Neural progenitor cell (in vitro differentiated cells): ENCODE measurements around the gene MTHFS. TPM values are rescaled to one million over a fixed set of nuclear protein-coding genes. Genes with fewer than 3 reads are reported as not detected.
A peak's percentile ranks its signal among the peaks of the same experiment; 100 is the strongest.

Experiments used
- DNase-seq: peaks from one replicate; pipeline ENCODE4 v3.0.0-alpha.2; 2016; ENCODE audit warnings: low spot score
- H2AFZ ChIP-seq: fragments of 200-600 bp; sonication (generic); replicated peaks from 2 replicates; pipeline ENCODE4 v1.6.1; 2016; ENCODE audit warnings: antibody characterized with exemption
- H3F3A ChIP-seq: fragments of 200-600 bp; sonication (generic); 2 replicates; pipeline ENCODE4 v1.6.1; 2016; ENCODE audit warnings: antibody characterized with exemption, low read depth
- H3K27ac ChIP-seq: fragments of 200-600 bp; sonication (generic); 2 replicates; pipeline ENCODE4 v1.5.1; 2016; ENCODE audit warnings: mild to moderate bottlenecking
- H3K27me3 ChIP-seq: fragments of 200-600 bp; sonication (generic); 2 replicates; pipeline ENCODE4 v1.6.1; 2016; ENCODE audit warnings: mild to moderate bottlenecking, moderate library complexity
- H3K36me3 ChIP-seq: fragments of 200-600 bp; sonication (generic); 2 replicates; pipeline ENCODE4 v1.5.1; 2016
- H3K4me1 ChIP-seq: fragments of 200-600 bp; sonication (generic); 2 replicates; pipeline ENCODE4 v1.6.1; 2016; ENCODE audit warnings: mixed run types
- H3K4me2 ChIP-seq: fragments of 200-600 bp; sonication (generic); 2 replicates; pipeline ENCODE4 v1.6.1; 2016
- H3K4me3 ChIP-seq: fragments of 200-600 bp; sonication (generic); 2 replicates; pipeline ENCODE4 v1.5.1; 2016
- H3K79me2 ChIP-seq: fragments of 200-600 bp; sonication (generic); 2 replicates; pipeline ENCODE4 v1.6.1; 2016; ENCODE audit warnings: low read depth
- H3K9ac ChIP-seq: fragments of 200-600 bp; sonication (generic); 2 replicates; pipeline ENCODE4 v1.6.1; 2016
- H3K9me3 ChIP-seq: fragments of 200-600 bp; sonication (generic); 2 replicates; pipeline ENCODE4 v1.5.1; 2016; ENCODE audit warnings: low read depth
- H4K20me1 ChIP-seq: fragments of 200-600 bp; sonication (generic); 2 replicates; pipeline ENCODE4 v1.6.1; 2016; ENCODE audit warnings: low read depth
- H3K27ac Mint-ChIP-seq: 3 replicates; pipeline ENCODE4 v1.8.0; 2021; ENCODE audit warnings: mixed read lengths
- H3K27me3 Mint-ChIP-seq: 2 replicates; pipeline ENCODE4 v1.8.0; 2022; ENCODE audit warnings: low read depth, mild to moderate bottlenecking, inconsistent platforms, moderate library complexity, mixed read lengths; ENCODE audit not compliant: insufficient read depth
- H3K36me3 Mint-ChIP-seq: 3 replicates; pipeline ENCODE4 v1.8.0; 2021; ENCODE audit warnings: mixed read lengths
- H3K4me1 Mint-ChIP-seq: 3 replicates; pipeline ENCODE4 v1.8.0; 2021; ENCODE audit warnings: mixed read lengths
- H3K4me3 Mint-ChIP-seq: 3 replicates; pipeline ENCODE4 v1.8.0; 2021; ENCODE audit warnings: mild to moderate bottlenecking, moderate library complexity, mixed read lengths
- H3K9me3 Mint-ChIP-seq: 3 replicates; pipeline ENCODE4 v1.8.0; 2020; ENCODE audit warnings: mixed read lengths
- EZH2 ChIP-seq: fragments of 200-600 bp; sonication (generic); IDR thresholded peaks from 2 replicates; pipeline ENCODE4 v1.6.1; 2017; ENCODE audit warnings: antibody characterized with exemption, mild to moderate bottlenecking, moderate library complexity
- EZH2phosphoT487 ChIP-seq: fragments of 200-600 bp; sonication (generic); IDR thresholded peaks from 2 replicates; pipeline ENCODE4 v1.6.1; 2017; ENCODE audit warnings: antibody characterized with exemption
- total RNA-seq: library from RNA; depleted of rRNA; stranded (reverse); fragments of >200 nt; gene quantifications from 2 replicates; pipeline ENCODE4 v1.2.3, GENCODE V29; 2015; ENCODE audit warnings: low replicate concordance
- TF ChIP-seq, protein P1 (sequence below): fragments of 200-600 bp; sonication (generic); IDR thresholded peaks from 2 replicates; pipeline ENCODE4 v1.5.1; 2017; ENCODE audit warnings: antibody characterized with exemption, mild to moderate bottlenecking

MTHFS gene
- total RNA-seq, 1 donor from 2014 or later = 28.9 TPM

DNA sequence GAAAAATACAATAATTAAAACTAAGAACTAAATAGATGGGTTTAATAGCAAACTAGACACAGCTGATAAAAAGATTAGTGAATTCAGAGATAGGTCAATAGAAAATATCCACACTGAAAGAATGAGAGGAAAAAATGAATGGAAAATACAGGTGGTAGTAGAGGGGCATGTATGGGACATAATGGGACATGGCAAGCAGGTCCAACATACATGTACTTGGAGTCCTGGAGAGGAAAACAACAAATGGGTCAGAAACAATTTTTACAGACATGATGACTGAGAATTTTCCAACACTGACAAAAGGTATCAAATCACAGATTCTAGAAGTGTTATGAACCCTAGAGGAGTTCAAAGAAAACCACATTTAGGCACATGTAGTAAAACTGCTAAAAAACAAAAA lies 68.4 kb downstream of the MTHFS start:
- H3K79me2 ChIP-seq = no peaks in the 10 kb centered on the region
- no peak overlapping the region for H3K27ac ChIP-seq
- no peak overlapping the region for H3K4me2 ChIP-seq
- no peaks in the 10 kb centered on the region for H3K9me3 ChIP-seq
- no peak overlapping the region for H3K4me3 Mint-ChIP-seq
- DNase-seq = no peak
- no peaks in the 10 kb centered on the region for H3K4me1 ChIP-seq
- H3K36me3 Mint-ChIP-seq = peaks cover 8% of the 10 kb centered on the region
- H3K27ac Mint-ChIP-seq = no peak overlapping the region
- no peaks in the 10 kb centered on the region for H3K4me1 Mint-ChIP-seq
- H4K20me1 ChIP-seq = no peaks in the 10 kb centered on the region
- no peaks in the 10 kb centered on the region for H3F3A ChIP-seq
- no peak overlapping the region for H3K4me3 ChIP-seq
- no peaks in the 10 kb centered on the region for H3K36me3 ChIP-seq
- no peak overlapping the region for H2AFZ ChIP-seq
- no peaks in the 10 kb centered on the region for H3K27me3 ChIP-seq
- TF ChIP-seq, protein P1, sequence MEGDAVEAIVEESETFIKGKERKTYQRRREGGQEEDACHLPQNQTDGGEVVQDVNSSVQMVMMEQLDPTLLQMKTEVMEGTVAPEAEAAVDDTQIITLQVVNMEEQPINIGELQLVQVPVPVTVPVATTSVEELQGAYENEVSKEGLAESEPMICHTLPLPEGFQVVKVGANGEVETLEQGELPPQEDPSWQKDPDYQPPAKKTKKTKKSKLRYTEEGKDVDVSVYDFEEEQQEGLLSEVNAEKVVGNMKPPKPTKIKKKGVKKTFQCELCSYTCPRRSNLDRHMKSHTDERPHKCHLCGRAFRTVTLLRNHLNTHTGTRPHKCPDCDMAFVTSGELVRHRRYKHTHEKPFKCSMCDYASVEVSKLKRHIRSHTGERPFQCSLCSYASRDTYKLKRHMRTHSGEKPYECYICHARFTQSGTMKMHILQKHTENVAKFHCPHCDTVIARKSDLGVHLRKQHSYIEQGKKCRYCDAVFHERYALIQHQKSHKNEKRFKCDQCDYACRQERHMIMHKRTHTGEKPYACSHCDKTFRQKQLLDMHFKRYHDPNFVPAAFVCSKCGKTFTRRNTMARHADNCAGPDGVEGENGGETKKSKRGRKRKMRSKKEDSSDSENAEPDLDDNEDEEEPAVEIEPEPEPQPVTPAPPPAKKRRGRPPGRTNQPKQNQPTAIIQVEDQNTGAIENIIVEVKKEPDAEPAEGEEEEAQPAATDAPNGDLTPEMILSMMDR = no peak
- no peak for TF ChIP-seq EZH2phosphoT487
- TF ChIP-seq EZH2 = no peak
- peaks cover 4% of the 10 kb centered on the region for H3K27me3 Mint-ChIP-seq
- no peaks in the 10 kb centered on the region for H3K9me3 Mint-ChIP-seq
- H3K9ac ChIP-seq = no peak overlapping the region

DNA sequence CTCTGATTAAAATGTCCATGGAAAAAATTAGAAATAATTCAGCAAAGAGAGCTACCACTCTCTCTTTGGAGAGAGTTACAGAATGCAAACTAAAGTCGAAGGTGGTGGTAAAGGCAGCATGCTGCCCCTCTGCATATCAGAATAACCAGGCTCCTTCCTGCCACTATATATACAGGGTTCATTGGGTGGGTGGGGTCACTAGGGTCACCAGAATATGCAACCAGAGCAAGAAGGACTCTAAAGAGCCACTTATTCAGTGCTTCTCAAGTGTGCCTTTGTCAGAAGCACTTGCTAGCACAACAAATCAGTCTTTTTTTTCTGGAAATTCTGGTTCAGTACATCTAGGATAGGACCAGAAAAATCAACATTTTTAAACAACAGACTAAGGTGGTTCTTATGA lies 70.0 kb downstream of the MTHFS start:
- TF ChIP-seq, protein P1 = no peak
- TF ChIP-seq EZH2 = no peak
- no peak for TF ChIP-seq EZH2phosphoT487
- Mint-ChIP-seq H3K9me3 (no peaks in the 10 kb centered on the region), H3K4me3 (no peak overlapping the region), H3K36me3 (peaks cover 6% of the 10 kb centered on the region), H3K27ac (no peak overlapping the region), H3K4me1 (no peaks in the 10 kb centered on the region), H3K27me3 (peaks cover 4% of the 10 kb centered on the region)
- Histone ChIP-seq H3K4me3 (no peak overlapping the region), H3K79me2 (no peaks in the 10 kb centered on the region), H3K27me3 (no peaks in the 10 kb centered on the region), H4K20me1 (no peaks in the 10 kb centered on the region), H3K9me3 (no peaks in the 10 kb centered on the region), H2AFZ (no peak overlapping the region), H3K36me3 (no peaks in the 10 kb centered on the region), H3K27ac (no peak overlapping the region), H3K4me2 (no peak overlapping the region), H3K9ac (no peak overlapping the region), H3K4me1 (no peaks in the 10 kb centered on the region), H3F3A (no peaks in the 10 kb centered on the region)
- DNase-seq = no peak

DNA sequence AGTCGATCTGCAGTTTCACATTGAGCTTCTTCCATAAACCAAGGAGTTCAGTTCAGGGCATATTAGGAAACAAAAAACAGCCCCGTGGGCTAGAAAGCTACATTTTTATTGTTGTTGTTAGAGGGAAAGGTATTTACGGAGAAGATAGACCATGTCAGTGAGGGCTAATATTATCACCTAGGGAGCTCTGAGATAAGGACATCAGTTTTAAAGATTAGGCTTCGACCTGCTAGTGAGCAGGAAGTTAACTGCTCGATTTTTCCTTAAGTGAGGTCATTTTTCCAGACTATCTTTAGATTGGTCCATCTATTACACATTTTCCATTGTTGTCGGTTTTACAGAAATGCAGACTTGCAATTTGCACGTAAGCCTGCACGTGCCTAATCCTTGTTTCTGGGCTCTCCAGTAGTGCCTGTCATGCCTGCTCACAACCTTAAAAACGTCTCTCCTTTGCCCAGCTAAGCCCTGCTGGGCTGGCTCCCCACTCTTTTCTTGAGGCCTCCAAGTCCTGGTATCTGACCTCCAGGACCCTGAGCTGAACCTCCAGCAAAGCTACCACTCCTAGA lies 72.6 kb downstream of the MTHFS start:
- Histone ChIP-seq H3K36me3 (no peaks in the 10 kb centered on the region), H3K79me2 (no peaks in the 10 kb centered on the region), H3K4me1 (no peaks in the 10 kb centered on the region), H3K9me3 (no peaks in the 10 kb centered on the region), H3K4me2 (no peak overlapping the region), H3K4me3 (no peak overlapping the region), H3K9ac (no peak overlapping the region), H3K27ac (no peak overlapping the region), H4K20me1 (no peaks in the 10 kb centered on the region), H3F3A (no peaks in the 10 kb centered on the region), H3K27me3 (no peaks in the 10 kb centered on the region), H2AFZ (no peak overlapping the region)
- H3K4me1 Mint-ChIP-seq = no peaks in the 10 kb centered on the region
- TF ChIP-seq, protein P1 = no peak
- TF ChIP-seq EZH2 = no peak
- TF ChIP-seq EZH2phosphoT487 = no peak
- H3K27me3 Mint-ChIP-seq = peaks cover 10% of the 10 kb centered on the region
- H3K4me3 Mint-ChIP-seq = no peak overlapping the region
- peak overlapping the region; percentile 10 for H3K27ac Mint-ChIP-seq
- peaks cover 8% of the 10 kb centered on the region for H3K36me3 Mint-ChIP-seq
- DNase-seq = no peak
- H3K9me3 Mint-ChIP-seq = peaks cover 18% of the 10 kb centered on the region
